ENCODE results near the gene DIO2.
A peak's percentile ranks its signal among the peaks of the same experiment; 100 is the strongest.

The DIO2 gene

GRCh38 chr14:80223696-80224465 is 12.6 kb upstream of the DIO2 start:
- ChIA-PET POLR2A (no interaction called here), CTCF (no interaction called here)
- TF ChIP-seq SP1 (IDR thresholded peaks at IDR 0.05) (no peak), FOXK2 (IDR thresholded peaks at IDR 0.05) (no peak), ELF4 (IDR thresholded peaks at IDR 0.05) (no peak), NFRKB (IDR thresholded peaks at IDR 0.05) (no peak), ZNF384 (IDR thresholded peaks at IDR 0.05) (no peak), FOXM1 (IDR thresholded peaks at IDR 0.05; ENCODE audit: borderline replicate concordance) (no peak), CTBP1 (IDR thresholded peaks at IDR 0.05; ENCODE audit: borderline replicate concordance) (no peak), ARNT (IDR thresholded peaks at IDR 0.05) (no peak), PKNOX1 (IDR thresholded peaks at IDR 0.05) (no peak), LEF1 (IDR thresholded peaks at IDR 0.05; ENCODE audit: borderline replicate concordance) (no peak), SUZ12 (IDR thresholded peaks at IDR 0.05) (no peak), FOXA1 (IDR thresholded peaks at IDR 0.05) (no peak), BHLHE40 (IDR thresholded peaks at IDR 0.05; ENCODE audit: borderline replicate concordance) (no peak)
- no peak for DNase-seq (ENCODE audit: extremely low spot score)

DNA sequence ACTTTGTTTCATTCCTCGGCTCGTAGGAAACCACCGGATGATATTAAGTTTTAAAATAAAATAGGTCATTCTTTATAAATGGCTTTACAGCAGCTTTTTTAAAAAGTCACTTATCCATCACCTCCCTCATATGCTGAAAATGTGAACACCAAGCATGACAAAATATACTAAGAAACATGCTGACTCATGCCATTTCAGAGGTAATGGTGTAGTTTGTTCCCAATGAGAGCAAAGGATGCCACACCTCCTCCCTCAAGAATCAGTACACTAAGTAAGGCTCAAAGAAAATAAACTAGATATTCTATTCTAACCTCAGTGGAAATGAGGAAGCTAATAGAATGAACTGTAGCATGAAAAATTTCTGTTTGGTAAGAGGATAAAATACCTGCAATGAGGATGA is 5.5 kb upstream of the DIO2 start:
- CTCF ChIA-PET, result no interaction called here
- no peak for DNase-seq (ENCODE audit: extremely low spot score)
- POLR2A ChIA-PET, result no interaction called here
- TF ChIP-seq ZNF384 (IDR thresholded peaks at IDR 0.05), result no peak
- no peak for TF ChIP-seq PKNOX1 (IDR thresholded peaks at IDR 0.05)
- no peak for TF ChIP-seq L3MBTL2 (conservative IDR thresholded peaks at IDR 0.05)
- no peak for TF ChIP-seq BHLHE40 (IDR thresholded peaks at IDR 0.05; ENCODE audit: borderline replicate concordance)
- no peak for TF ChIP-seq NFRKB (IDR thresholded peaks at IDR 0.05)
- no peak for TF ChIP-seq SP1 (IDR thresholded peaks at IDR 0.05)
- no peak for TF ChIP-seq HDGF (IDR thresholded peaks at IDR 0.05; ENCODE audit: borderline replicate concordance)
- no peak for TF ChIP-seq TARDBP (IDR thresholded peaks at IDR 0.05)
- no peak for TF ChIP-seq SUZ12 (IDR thresholded peaks at IDR 0.05)
- TF ChIP-seq FOXM1 (IDR thresholded peaks at IDR 0.05; ENCODE audit: borderline replicate concordance), result no peak
- no peak for TF ChIP-seq CTBP1 (IDR thresholded peaks at IDR 0.05; ENCODE audit: borderline replicate concordance)
- TF ChIP-seq ELF4 (IDR thresholded peaks at IDR 0.05), result no peak
- no peak for TF ChIP-seq FOXK2 (IDR thresholded peaks at IDR 0.05)
- no peak for TF ChIP-seq ARNT (IDR thresholded peaks at IDR 0.05)

GRCh38 chr14:80215756-80216581 is 4.7 kb upstream of the DIO2 start:
- DNase-seq (ENCODE audit: extremely low spot score), result no peak
- TF ChIP-seq ZNF384 (IDR thresholded peaks at IDR 0.05) (no peak), FOXA1 (IDR thresholded peaks at IDR 0.05) (no peak), CTBP1 (IDR thresholded peaks at IDR 0.05; ENCODE audit: borderline replicate concordance) (no peak), FOXM1 (IDR thresholded peaks at IDR 0.05; ENCODE audit: borderline replicate concordance) (no peak), TARDBP (IDR thresholded peaks at IDR 0.05) (no peak), ARNT (IDR thresholded peaks at IDR 0.05) (no peak), LEF1 (IDR thresholded peaks at IDR 0.05; ENCODE audit: borderline replicate concordance) (no peak), PKNOX1 (IDR thresholded peaks at IDR 0.05) (no peak), FOXK2 (IDR thresholded peaks at IDR 0.05) (no peak)
- CTCF ChIA-PET, result no interaction called here
- POLR2A ChIA-PET, result no interaction called here

GRCh38 chr14:80215081-80215480 is 3.8 kb upstream of the DIO2 start:
- TF ChIP-seq SUZ12 (IDR thresholded peaks at IDR 0.05) (no peak), TARDBP (IDR thresholded peaks at IDR 0.05) (no peak), ZNF384 (IDR thresholded peaks at IDR 0.05) (no peak), BHLHE40 (IDR thresholded peaks at IDR 0.05; ENCODE audit: borderline replicate concordance) (no peak), NFRKB (IDR thresholded peaks at IDR 0.05) (no peak), ARNT (IDR thresholded peaks at IDR 0.05) (no peak), HDGF (IDR thresholded peaks at IDR 0.05; ENCODE audit: borderline replicate concordance) (no peak), FOXA1 (IDR thresholded peaks at IDR 0.05) (no peak), FOXM1 (IDR thresholded peaks at IDR 0.05; ENCODE audit: borderline replicate concordance) (no peak), ELF4 (IDR thresholded peaks at IDR 0.05) (no peak), SP1 (IDR thresholded peaks at IDR 0.05) (no peak), LEF1 (IDR thresholded peaks at IDR 0.05; ENCODE audit: borderline replicate concordance) (no peak), FOXK2 (IDR thresholded peaks at IDR 0.05) (no peak), PKNOX1 (IDR thresholded peaks at IDR 0.05) (no peak)
- DNase-seq (ENCODE audit: extremely low spot score), result no peak
- POLR2A ChIA-PET, result no interaction called here
- CTCF ChIA-PET, result no interaction called here

- POLR2A ChIA-PET, result no interaction called here
- DNase-seq (ENCODE audit: extremely low spot score), result peak; percentile 25
- TF ChIP-seq PKNOX1 (IDR thresholded peaks at IDR 0.05), result no peak
- no peak for TF ChIP-seq ELF4 (IDR thresholded peaks at IDR 0.05)
- no peak for TF ChIP-seq ZNF384 (IDR thresholded peaks at IDR 0.05)
- TF ChIP-seq CTBP1 (IDR thresholded peaks at IDR 0.05; ENCODE audit: borderline replicate concordance), result no peak
- TF ChIP-seq SUZ12 (IDR thresholded peaks at IDR 0.05), result no peak
- no peak for TF ChIP-seq FOXA1 (IDR thresholded peaks at IDR 0.05)
- TF ChIP-seq HDGF (IDR thresholded peaks at IDR 0.05; ENCODE audit: borderline replicate concordance), result no peak
- no peak for TF ChIP-seq BHLHE40 (IDR thresholded peaks at IDR 0.05; ENCODE audit: borderline replicate concordance)
- TF ChIP-seq L3MBTL2 (conservative IDR thresholded peaks at IDR 0.05), result no peak
- TF ChIP-seq ARNT (IDR thresholded peaks at IDR 0.05), result no peak
- TF ChIP-seq TARDBP (IDR thresholded peaks at IDR 0.05), result no peak
- no peak for TF ChIP-seq LEF1 (IDR thresholded peaks at IDR 0.05; ENCODE audit: borderline replicate concordance)
- TF ChIP-seq FOXK2 (IDR thresholded peaks at IDR 0.05), result no peak
- no peak for TF ChIP-seq NFRKB (IDR thresholded peaks at IDR 0.05)
- no peak for TF ChIP-seq SP1 (IDR thresholded peaks at IDR 0.05)
- no peak for TF ChIP-seq FOXM1 (IDR thresholded peaks at IDR 0.05; ENCODE audit: borderline replicate concordance)
- CTCF ChIA-PET, result interaction anchor here (0.7 to 1.2 kb wide), 3 partner anchors 139 to 230 kb away, joined by 3 to 4 read pairs (median 4); no protein-coding TSS in a partner anchor
Measured at GRCh38 chr14:80213602-80214001, 2.3 kb upstream of the DIO2 start.

All from HEK293T (cell line).